Effector memory CD4-positive, alpha-beta T cell (primary cell): ENCODE data around the gene CDH4.
"Not testable (repeated sequence)": the region's sequence is repeated elsewhere in the genome, so short reads cannot be mapped to it uniquely, and the experiment has no call there.

Experiments used
- DNase-seq, 3 donors: peaks; one replicate each; pipeline ENCODE4 v3.0.0-alpha.2; 2020
- H3K27ac ChIP-seq: 2 replicates; pipeline ENCODE4 v1.7.0; 2013; ENCODE audit warnings: mild to moderate bottlenecking, low read length, moderate library complexity; ENCODE audit not compliant: insufficient read depth, poor library complexity, severe bottlenecking
- H3K27me3 ChIP-seq: replicated peaks from 2 replicates; pipeline ENCODE4 v1.7.0; 2013; ENCODE audit warnings: mild to moderate bottlenecking, low read length; ENCODE audit not compliant: insufficient read depth, control insufficient read depth, poor library complexity, severe bottlenecking
- H3K36me3 ChIP-seq: 2 replicates; pipeline ENCODE4 v1.7.0; 2013; ENCODE audit warnings: mild to moderate bottlenecking, low read length, moderate library complexity; ENCODE audit not compliant: control insufficient read depth, insufficient read depth
- H3K4me1 ChIP-seq: 2 replicates; pipeline ENCODE4 v1.7.0; 2013; ENCODE audit warnings: low read length, mild to moderate bottlenecking; ENCODE audit not compliant: control insufficient read depth, insufficient read depth, poor library complexity, severe bottlenecking
- H3K4me3 ChIP-seq: 2 replicates; pipeline ENCODE4 v1.7.0; 2013; ENCODE audit warnings: low read length, low read depth, mild to moderate bottlenecking; ENCODE audit not compliant: insufficient read depth, poor library complexity, severe bottlenecking
- H3K9me3 ChIP-seq: 2 replicates; pipeline ENCODE4 v1.7.0; 2013; ENCODE audit warnings: mild to moderate bottlenecking, low read length, moderate library complexity; ENCODE audit not compliant: control insufficient read depth

Gene CDH4

DNA sequence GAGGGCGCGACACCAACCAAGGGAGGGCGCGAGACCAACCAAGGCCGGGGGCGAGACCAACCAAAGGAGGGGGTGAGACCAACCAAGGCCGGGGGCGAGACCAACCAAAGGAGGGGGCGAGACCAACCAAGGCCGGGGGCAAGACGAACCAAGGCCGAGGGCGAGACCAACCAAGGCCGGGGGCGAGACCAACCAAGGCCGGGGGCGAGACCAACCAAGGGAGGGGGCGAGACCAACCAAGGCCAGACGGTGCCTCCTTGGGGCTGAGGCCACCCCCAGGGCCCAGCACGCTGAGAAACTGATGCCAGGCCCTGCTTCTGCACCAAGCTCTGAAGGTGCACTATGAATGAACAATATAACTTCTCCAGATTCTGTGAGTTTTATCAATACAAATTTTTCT is 726.4 kb downstream of the CDH4 start:
- H3K9me3 ChIP-seq = peaks cover 4% of the 10 kb centered on the region
- H3K27me3 ChIP-seq = no peaks in the 10 kb centered on the region
- no peak overlapping the region for H3K27ac ChIP-seq
- H3K4me3 ChIP-seq = no peak overlapping the region
- no peak for DNase-seq
- H3K4me1 ChIP-seq = no peaks in the 10 kb centered on the region
- peaks cover 28% of the 10 kb centered on the region for H3K36me3 ChIP-seq

DNA sequence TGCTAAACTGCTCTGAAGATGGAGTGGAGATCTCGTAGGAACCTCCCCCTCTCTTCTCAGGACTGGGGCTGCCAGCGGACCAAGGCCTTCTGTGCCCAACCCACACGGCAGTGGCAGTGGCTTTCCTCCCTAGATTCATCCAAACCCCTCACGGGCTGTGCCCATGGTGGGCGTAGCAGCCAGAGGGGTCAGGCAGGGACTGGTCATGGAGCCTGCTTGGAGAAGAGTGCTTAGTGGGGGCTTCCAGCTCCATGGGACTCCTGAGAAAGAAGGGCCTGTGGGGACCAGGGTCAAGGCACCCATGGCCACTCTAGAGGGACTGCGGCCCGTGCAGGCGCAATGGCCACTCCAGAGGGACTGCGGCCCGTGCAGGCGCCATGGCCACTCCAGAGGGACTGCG is 727.0 kb downstream of the CDH4 start:
- peaks cover 4% of the 10 kb centered on the region for H3K9me3 ChIP-seq
- no peaks in the 10 kb centered on the region for H3K4me1 ChIP-seq
- no peak overlapping the region for H3K27ac ChIP-seq
- no peaks in the 10 kb centered on the region for H3K27me3 ChIP-seq
- H3K36me3 ChIP-seq = peaks cover 22% of the 10 kb centered on the region
- H3K4me3 ChIP-seq = no peak overlapping the region
- DNase-seq = no peak

DNA sequence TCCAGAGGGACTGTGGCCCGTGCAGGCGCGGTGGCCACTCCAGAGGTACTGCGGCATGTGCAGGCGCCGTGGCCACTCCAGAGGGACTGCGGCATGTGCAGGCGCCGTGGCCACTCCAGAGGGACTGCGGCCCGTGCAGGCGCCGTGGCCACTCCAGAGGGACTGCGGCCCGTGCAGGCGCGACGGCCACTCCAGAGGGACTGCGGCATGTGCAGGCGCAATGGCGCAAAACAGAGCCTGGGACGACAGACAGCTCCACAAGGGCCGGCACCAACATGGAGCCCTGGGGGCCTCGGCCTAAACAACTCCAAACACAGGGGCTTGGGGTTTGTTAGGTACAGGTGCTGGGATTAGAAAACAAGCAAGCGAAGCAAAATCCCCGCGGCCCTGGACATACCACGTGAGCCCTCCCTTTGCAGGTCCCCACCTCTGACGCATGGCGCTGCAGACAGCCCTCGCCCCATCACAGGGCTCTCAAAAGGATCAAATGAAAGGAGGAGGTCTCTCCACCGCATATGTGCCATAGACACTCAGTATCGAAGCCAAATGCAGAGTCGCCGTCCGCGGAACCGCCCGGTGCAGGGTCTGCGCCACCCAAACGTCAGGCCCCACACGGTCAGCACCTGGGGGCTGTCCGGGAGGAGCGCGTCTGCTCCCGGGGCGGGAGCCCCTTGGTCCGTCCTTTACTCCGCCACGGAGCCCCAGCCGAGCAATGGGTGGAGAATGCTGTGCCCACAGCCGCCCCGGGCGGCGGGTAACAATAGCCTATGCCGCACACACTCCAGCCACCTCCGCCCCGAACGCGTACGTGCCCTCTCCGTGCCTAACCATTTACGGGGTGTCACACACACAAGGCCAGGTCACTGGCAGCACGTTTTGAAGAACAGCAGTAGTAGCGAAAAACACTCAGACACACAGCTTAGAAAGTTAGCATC is 727.9 kb downstream of the CDH4 start:
- peaks cover 17% of the 10 kb centered on the region for H3K36me3 ChIP-seq
- no peak overlapping the region for H3K27ac ChIP-seq
- no peaks in the 10 kb centered on the region for H3K27me3 ChIP-seq
- H3K9me3 ChIP-seq = peaks cover 4% of the 10 kb centered on the region
- H3K4me1 ChIP-seq = no peaks in the 10 kb centered on the region
- H3K4me3 ChIP-seq = no peak overlapping the region
- DNase-seq = no peak

DNA sequence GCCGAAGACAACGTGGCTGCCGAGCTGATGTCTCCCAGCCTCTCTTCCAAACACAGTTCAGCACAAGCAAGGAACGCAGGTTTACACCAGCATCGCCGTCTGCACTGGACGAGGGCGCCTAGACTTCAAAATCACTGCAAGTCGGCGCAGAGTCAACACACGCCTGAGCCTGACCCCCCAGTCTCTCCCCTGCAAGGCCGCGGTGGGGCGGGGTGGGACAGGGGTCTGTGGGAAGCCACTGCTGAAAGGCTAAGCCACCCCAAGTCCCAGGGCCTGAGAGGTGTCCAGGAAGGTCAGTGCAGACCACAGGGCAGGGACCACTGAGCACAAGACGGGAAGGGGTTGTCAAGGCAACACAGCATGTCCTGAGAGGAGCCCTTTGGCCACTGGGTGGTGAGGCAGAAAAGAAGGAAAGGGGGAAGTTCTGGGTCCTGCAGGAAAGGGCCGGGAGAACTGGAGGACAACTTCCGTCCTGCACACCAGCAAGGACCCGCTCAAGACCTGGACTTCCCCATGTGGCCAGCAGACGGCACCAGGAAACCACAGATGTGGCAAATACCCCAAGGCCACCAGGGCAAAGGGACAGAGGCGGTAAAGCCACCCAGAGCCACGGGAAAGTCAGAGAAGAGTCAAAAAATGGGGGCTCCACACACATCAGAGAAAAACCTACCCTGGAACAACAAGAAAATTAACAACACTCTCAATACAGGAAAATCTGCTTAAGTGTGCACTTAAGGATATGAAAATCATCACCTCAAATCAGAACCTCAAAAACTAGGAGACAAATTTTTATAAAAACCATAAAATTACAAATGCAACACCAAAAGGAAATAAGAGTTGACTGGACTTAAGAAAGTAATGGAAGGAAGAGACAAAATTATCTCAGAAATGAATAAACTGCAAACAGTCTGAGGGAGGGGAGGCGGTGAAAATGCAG is 728.9 kb downstream of the CDH4 start:
- no peak overlapping the region for H3K27ac ChIP-seq
- H3K27me3 ChIP-seq = no peaks in the 10 kb centered on the region
- H3K36me3 ChIP-seq = peaks cover 13% of the 10 kb centered on the region
- H3K9me3 ChIP-seq = peaks cover 6% of the 10 kb centered on the region
- no peak for DNase-seq
- no peak overlapping the region for H3K4me3 ChIP-seq
- no peaks in the 10 kb centered on the region for H3K4me1 ChIP-seq

DNA sequence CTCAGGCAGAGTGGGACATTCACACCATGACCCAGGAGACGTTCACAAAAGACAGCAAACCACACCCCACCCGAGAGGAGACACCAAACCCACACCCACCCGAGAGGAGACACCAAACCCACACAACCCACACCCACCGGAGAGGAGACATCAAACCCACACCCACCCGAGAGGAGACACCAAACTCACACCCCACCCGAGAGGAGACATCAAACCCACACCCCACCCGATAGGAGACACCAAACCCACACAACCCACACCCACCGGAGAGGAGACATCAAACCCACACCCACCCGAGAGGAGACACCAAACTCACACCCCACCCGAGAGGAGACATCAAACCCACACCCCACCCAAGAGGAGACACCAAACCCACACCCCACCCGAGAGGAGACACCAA is 729.6 kb downstream of the CDH4 start:
- H3K27me3 ChIP-seq, H3K4me1 ChIP-seq, DNase-seq, H3K9me3 ChIP-seq, H3K27ac ChIP-seq, H3K4me3 ChIP-seq: not testable (repeated sequence)
- H3K36me3 ChIP-seq = peaks cover 10% of the 10 kb centered on the region

DNA sequence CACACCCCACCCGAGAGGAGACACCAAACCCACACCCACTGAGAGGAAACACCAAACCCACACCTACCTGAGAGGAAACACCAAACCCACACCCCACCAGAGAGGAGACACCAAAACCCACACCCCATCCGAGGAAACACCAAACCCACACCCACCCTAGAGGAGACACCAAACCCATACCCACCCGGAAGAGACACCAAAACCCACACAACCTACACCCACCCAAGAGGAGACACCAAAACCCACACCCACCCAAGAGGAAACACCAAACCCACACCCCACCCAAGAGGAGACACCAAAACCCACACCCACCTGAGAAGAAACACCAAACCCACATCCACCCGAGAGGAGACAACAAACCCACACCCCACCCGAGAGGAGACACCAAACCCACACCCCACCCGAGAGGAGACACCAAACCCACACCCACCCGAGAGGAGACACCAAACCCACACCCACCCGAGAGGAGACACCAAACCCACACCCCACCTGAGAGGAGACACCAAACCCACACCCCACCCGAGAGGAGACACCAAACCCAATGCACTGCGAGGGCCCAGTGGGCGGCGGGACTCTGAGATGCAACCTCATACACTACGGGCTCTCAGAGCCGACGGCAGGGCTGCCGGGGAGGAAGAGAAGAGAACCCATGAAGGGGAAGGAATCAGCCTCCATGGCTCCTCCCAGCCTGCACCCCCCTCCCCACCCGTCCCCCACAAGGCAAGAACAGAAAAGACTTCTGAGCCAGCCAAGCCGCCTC is 730.3 kb downstream of the CDH4 start:
- no peak for DNase-seq
- Histone ChIP-seq H3K27ac (no peak overlapping the region), H3K4me3 (no peak overlapping the region), H3K4me1 (no peaks in the 10 kb centered on the region), H3K9me3 (peaks cover 6% of the 10 kb centered on the region), H3K27me3 (no peaks in the 10 kb centered on the region), H3K36me3 (peaks cover 12% of the 10 kb centered on the region)

DNA sequence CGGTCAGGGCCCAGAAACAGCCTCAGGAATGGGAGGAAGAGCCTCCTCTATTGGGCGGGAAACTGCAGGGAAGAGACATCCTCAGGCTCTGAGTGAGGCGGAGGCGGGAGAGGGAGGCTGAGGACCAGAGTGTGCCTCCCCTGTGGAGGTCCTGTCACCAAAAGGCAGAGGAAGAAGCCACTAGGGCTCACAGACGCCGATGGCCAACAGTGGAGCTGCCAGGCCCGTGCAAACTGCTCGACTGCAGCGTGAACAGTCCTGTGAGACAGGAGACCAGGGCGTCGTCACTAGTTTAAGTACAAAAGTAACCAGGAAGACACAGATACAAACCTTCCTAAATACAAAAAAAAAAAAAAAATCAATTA is 730.9 kb downstream of the CDH4 start:
- no peak overlapping the region for H3K4me3 ChIP-seq
- peaks cover 12% of the 10 kb centered on the region for H3K36me3 ChIP-seq
- peaks cover 6% of the 10 kb centered on the region for H3K9me3 ChIP-seq
- no peak overlapping the region for H3K27ac ChIP-seq
- no peak for DNase-seq
- no peaks in the 10 kb centered on the region for H3K27me3 ChIP-seq
- H3K4me1 ChIP-seq = no peaks in the 10 kb centered on the region

DNA sequence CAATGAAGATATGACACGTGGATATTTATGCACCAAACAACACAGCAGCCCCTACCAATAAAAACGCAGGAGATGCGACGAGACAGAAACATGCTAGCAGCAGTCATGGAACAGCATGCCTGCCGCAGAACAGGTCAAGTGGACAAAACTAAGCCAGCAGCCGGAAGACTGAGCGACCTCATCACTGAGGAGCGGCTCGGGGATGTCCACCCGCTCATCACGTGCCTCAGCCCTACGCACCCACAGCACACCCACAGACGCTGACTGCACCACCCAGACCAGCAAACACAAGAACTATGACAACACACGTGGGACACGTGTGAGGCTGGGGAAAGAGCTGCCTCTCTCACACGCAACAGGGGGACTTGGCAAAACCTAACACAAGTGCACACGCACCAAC is 731.9 kb downstream of the CDH4 start:
- Histone ChIP-seq H3K4me1 (no peaks in the 10 kb centered on the region), H3K9me3 (peaks cover 6% of the 10 kb centered on the region), H3K36me3 (peaks cover 13% of the 10 kb centered on the region), H3K4me3 (no peak overlapping the region), H3K27me3 (no peaks in the 10 kb centered on the region), H3K27ac (no peak overlapping the region)
- no peak for DNase-seq

DNA sequence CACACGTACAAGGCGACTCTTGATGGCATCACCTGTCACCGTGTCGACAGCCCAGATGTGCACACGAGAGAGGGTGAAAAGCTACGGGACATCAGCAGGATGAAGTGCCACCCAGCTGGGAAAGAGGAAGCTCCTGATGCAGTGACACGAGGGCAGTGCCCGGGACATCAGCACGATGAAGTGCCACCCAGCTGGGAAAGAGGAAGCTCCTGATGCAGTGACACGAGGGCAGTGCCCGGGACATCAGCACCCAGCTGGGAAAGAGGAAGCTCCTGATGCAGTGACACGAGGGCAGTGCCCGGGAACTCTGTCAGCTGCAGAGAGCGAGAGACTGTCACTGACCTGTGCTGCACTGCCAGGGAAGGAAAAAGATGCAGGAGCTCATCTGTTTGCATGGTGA is 732.4 kb downstream of the CDH4 start:
- H3K4me3 ChIP-seq, H3K4me1 ChIP-seq, H3K27ac ChIP-seq, DNase-seq, H3K27me3 ChIP-seq, H3K9me3 ChIP-seq: not testable (repeated sequence)
- H3K36me3 ChIP-seq = peaks cover 13% of the 10 kb centered on the region
